T47D (cell line): ENCODE data around the gene CCT3.

ENCODE experiments used
- DNase-seq, 2 experiments: peaks; one replicate each; pipeline versions ENCODE4 v3.0.0 to v3.0.0-alpha.2; 2011 to 2012; ENCODE audit warnings: low read depth in 1 of 2, low spot score in 1 of 2
- JUND ChIP-seq: IDR thresholded peaks from 2 replicates; pipeline ENCODE4 v1.6.1; 2012; ENCODE audit warnings: low read depth
- in situ Hi-C: cut with HindIII; loops from 2 replicates; pipeline ENCODE4 v1.10.0; 2016; ENCODE audit warnings: low sequenced_read_pairs, low pct_unique_long_range_greater_than_20kb

Gene CCT3

GRCh38 chr1:156295391-156295947 lies 42.6 kb downstream of the CCT3 start, which contains the start of gene GLMP:
GLMP (minus strand) TSS chr1:156295679; CDS start chr1:156295645, 34 bp downstream.
- no peak for TF ChIP-seq JUND
- in situ Hi-C loops, result no loop called here
- DNase-seq, result peak; percentile 77 to 78

- in situ Hi-C loops, result no loop called here
- no peak for DNase-seq
- TF ChIP-seq JUND, result no peak
Measured at GRCh38 chr1:156293895-156294294, 44.2 kb downstream of the CCT3 start.

GRCh38 chr1:156293098-156293434 lies 45.0 kb downstream of the CCT3 start:
- DNase-seq, result no peak
- TF ChIP-seq JUND, result no peak
- in situ Hi-C loops, result no loop called here

GRCh38 chr1:156291226-156292061 lies 46.6 kb downstream of the CCT3 start:
- in situ Hi-C loops, result no loop called here
- DNase-seq, result no peak
- TF ChIP-seq JUND, result no peak

GRCh38 chr1:156289857-156290256 lies 48.2 kb downstream of the CCT3 start:
- in situ Hi-C loops, result no loop called here
- DNase-seq, result no peak

GRCh38 chr1:156286061-156286460 lies 52.0 kb downstream of the CCT3 start:
- in situ Hi-C loops, result no loop called here
- no peak for TF ChIP-seq JUND
- no peak for DNase-seq

More at GRCh38 chr1:156289857-156290256, 48.2 kb downstream of the CCT3 start:
- TF ChIP-seq JUND, result no peak

GRCh38 chr1:156285437-156285836 lies 52.7 kb downstream of the CCT3 start:
- TF ChIP-seq JUND, result no peak
- no peak for DNase-seq
- in situ Hi-C loops, result no loop called here

- TF ChIP-seq JUND, result no peak
- no peak for DNase-seq
Measured at GRCh38 chr1:156284757-156285156, 53.3 kb downstream of the CCT3 start.

GRCh38 chr1:156284112-156284511 lies 54.0 kb downstream of the CCT3 start, which contains the start of gene TMEM79:
TMEM79 (plus strand) TSS chr1:156284325; CDS start chr1:156285227, 902 bp downstream.
- TF ChIP-seq JUND, result no peak
- DNase-seq, result peak; percentile 78 to 93
- in situ Hi-C loops, result no loop called here

More at GRCh38 chr1:156284757-156285156, 53.3 kb downstream of the CCT3 start:
- in situ Hi-C loops, result no loop called here

GRCh38 chr1:156283521-156283920 lies 54.6 kb downstream of the CCT3 start:
- in situ Hi-C loops, result no loop called here
- DNase-seq, result no peak
- no peak for TF ChIP-seq JUND

- TF ChIP-seq JUND, result no peak
- peak; percentile 79 to 100 for DNase-seq
- in situ Hi-C loops, result no loop called here
Measured at GRCh38 chr1:156282479-156283222, 55.4 kb downstream of the CCT3 start, which contains the start of gene SMG5. SMG5 (minus strand) TSS chr1:156282825; CDS start chr1:156282680, 145 bp downstream.

- in situ Hi-C loops, result no loop called here
- DNase-seq, result peak in 1 of 2 experiments; percentile 73
- no peak for TF ChIP-seq JUND
Measured at GRCh38 chr1:156281693-156282478, 56.2 kb downstream of the CCT3 start.
